Measurements from ENCODE around the gene DAB2IP.

DNA sequence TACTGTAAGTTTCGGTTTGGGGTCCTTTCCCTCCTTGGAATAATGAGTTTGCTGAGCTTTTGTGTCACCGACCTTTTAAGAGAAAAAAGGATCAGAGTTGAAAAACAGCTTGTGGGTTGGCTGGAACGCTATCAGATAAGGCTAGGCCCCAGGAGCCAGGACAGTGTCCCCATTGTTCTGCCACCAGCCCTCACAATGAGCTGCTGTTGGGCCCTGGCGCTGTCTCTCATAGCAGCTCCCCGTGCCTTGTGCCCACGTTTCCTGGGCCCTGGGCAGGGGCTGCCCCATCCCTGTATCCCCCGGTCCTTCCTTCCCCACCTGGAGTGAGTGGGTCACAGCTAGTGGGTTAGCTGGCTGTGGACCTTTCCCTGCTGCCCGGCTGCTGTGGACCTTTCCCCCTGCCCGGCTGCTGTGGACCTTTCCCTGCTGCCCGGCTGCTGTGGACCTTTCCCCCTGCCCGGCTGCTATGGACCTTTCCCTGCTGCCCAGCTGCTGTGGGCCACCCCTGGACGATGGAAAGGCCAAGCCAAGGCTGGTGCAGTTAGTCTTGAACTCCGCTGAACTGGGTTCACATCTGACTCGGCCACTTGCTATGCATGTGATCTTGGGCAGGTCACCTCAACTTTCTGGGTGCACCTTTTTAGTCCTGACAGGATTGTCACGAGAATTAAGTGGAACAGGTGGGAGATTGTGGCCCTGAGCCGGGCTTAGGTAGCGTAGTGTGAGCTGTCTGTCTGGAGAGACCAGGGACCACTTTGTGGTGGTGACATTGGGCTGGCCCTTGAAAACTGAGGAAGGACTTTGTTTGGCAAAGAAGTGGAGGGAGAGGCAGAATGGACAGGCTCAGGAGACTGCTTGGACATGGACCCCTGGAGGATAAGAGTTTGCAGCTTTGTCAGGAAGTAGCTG is 99.5 kb downstream of the DAB2IP start:
- TF ChIP-seq, protein P1, sequence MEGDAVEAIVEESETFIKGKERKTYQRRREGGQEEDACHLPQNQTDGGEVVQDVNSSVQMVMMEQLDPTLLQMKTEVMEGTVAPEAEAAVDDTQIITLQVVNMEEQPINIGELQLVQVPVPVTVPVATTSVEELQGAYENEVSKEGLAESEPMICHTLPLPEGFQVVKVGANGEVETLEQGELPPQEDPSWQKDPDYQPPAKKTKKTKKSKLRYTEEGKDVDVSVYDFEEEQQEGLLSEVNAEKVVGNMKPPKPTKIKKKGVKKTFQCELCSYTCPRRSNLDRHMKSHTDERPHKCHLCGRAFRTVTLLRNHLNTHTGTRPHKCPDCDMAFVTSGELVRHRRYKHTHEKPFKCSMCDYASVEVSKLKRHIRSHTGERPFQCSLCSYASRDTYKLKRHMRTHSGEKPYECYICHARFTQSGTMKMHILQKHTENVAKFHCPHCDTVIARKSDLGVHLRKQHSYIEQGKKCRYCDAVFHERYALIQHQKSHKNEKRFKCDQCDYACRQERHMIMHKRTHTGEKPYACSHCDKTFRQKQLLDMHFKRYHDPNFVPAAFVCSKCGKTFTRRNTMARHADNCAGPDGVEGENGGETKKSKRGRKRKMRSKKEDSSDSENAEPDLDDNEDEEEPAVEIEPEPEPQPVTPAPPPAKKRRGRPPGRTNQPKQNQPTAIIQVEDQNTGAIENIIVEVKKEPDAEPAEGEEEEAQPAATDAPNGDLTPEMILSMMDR (IDR thresholded peaks at IDR 0.05; ENCODE audit: insufficient read depth, low read length, poor library complexity, severe bottlenecking), result no peak
- TF ChIP-seq EZH2phosphoT487 (conservative IDR thresholded peaks at IDR 0.05; ENCODE audit: low read length), result no peak
